ENCODE measurements around the gene SAP25. TPM values are rescaled to one million over a fixed set of nuclear protein-coding genes. Genes with fewer than 3 reads are reported as not detected.

Gene SAP25
- total RNA-seq, result 1 to 10 TPM in 1 of 2 donors, not detected in 1; 1.9 TPM
- polyA plus RNA-seq (ENCODE audit: insufficient read length in 2 of 2), result 1 to 10 TPM; 3.4 to 9.8 TPM
- long read RNA-seq, donor 1, partial matches to known transcripts, result 0 of 3 reads
- long read RNA-seq, donor 1, other reads (novel, unspliced or antisense), result 0 of 3 reads
- long read RNA-seq, donor 2, result 0 reads
- long read RNA-seq, donor 3, result 0 reads
- long read RNA-seq, donor 4, transcript SAP25-202 (2 exons, 668 nt), result major isoform, 5 of 6 reads
- long read RNA-seq, donor 4, partial matches to known transcripts, result 0 of 6 reads
- long read RNA-seq, donor 4, other reads (novel, unspliced or antisense), result 0 of 6 reads

GRCh38 chr7:100573691-100574361 is at the start of gene SAP25:
SAP25 (minus strand) TSS chr7:100573900; CDS start chr7:100573742, 158 bp downstream.
- no peak within 1 kb of the TSS for H3K4me3 ChIP-seq (ENCODE audit: low read depth, low read length)
- H3K9me3 ChIP-seq (ENCODE audit: control insufficient read depth, insufficient read depth, low read length), result no peaks in the 10 kb centered on the region
- peaks cover 24% of the 10 kb centered on the region for H3K4me1 ChIP-seq (ENCODE audit: control insufficient read depth, insufficient read depth, low read length)
- H3K27me3 ChIP-seq (ENCODE audit: control insufficient read depth, insufficient read depth, low read length), result peaks cover 9% of the 10 kb centered on the region
- no peak within 1 kb of the TSS for H3K27ac ChIP-seq (ENCODE audit: low read depth, low read length)
- peaks cover 70% of the 10 kb centered on the region for H3K36me3 ChIP-seq (ENCODE audit: control insufficient read depth, insufficient read depth, low read length)
- no peak for DNase-seq (ENCODE audit: low read depth in 4 of 6, low spot score in 6 of 6)
- 89% methylated on average over 60 of the region's 70 CpGs for WGBS (ENCODE audit: insufficient coverage)

GRCh38 chr7:100621554-100621953 is 47.9 kb upstream of the SAP25 start:
- Histone ChIP-seq H3K9me3 (ENCODE audit: control insufficient read depth, insufficient read depth, low read length) (no peaks in the 10 kb centered on the region), H3K27me3 (ENCODE audit: control insufficient read depth, insufficient read depth, low read length) (no peaks in the 10 kb centered on the region), H3K4me3 (ENCODE audit: low read depth, low read length) (no peak overlapping the region), H3K36me3 (ENCODE audit: control insufficient read depth, insufficient read depth, low read length) (peaks cover 35% of the 10 kb centered on the region), H3K27ac (ENCODE audit: low read depth, low read length) (no peak overlapping the region), H3K4me1 (ENCODE audit: control insufficient read depth, insufficient read depth, low read length) (peaks cover 4% of the 10 kb centered on the region)
- no peak for DNase-seq (ENCODE audit: low read depth in 4 of 6, low spot score in 6 of 6)
- 86% methylated on average over 8 of the region's 8 CpGs for WGBS (ENCODE audit: insufficient coverage)

GRCh38 chr7:100620804-100621203 is 47.1 kb upstream of the SAP25 start:
- H3K4me1 ChIP-seq (ENCODE audit: control insufficient read depth, insufficient read depth, low read length), result no peaks in the 10 kb centered on the region
- no peaks in the 10 kb centered on the region for H3K27me3 ChIP-seq (ENCODE audit: control insufficient read depth, insufficient read depth, low read length)
- WGBS (ENCODE audit: insufficient coverage), result 92% methylated on average over 23 of the region's 23 CpGs
- DNase-seq (ENCODE audit: low read depth in 4 of 6, low spot score in 6 of 6), result no peak
- no peaks in the 10 kb centered on the region for H3K9me3 ChIP-seq (ENCODE audit: control insufficient read depth, insufficient read depth, low read length)
- no peak overlapping the region for H3K4me3 ChIP-seq (ENCODE audit: low read depth, low read length)
- peaks cover 40% of the 10 kb centered on the region for H3K36me3 ChIP-seq (ENCODE audit: control insufficient read depth, insufficient read depth, low read length)
- H3K27ac ChIP-seq (ENCODE audit: low read depth, low read length), result no peak overlapping the region

- Histone ChIP-seq H3K27ac (ENCODE audit: low read depth, low read length) (no peak overlapping the region), H3K27me3 (ENCODE audit: control insufficient read depth, insufficient read depth, low read length) (no peaks in the 10 kb centered on the region), H3K36me3 (ENCODE audit: control insufficient read depth, insufficient read depth, low read length) (peaks cover 45% of the 10 kb centered on the region), H3K4me1 (ENCODE audit: control insufficient read depth, insufficient read depth, low read length) (no peaks in the 10 kb centered on the region), H3K9me3 (ENCODE audit: control insufficient read depth, insufficient read depth, low read length) (no peaks in the 10 kb centered on the region), H3K4me3 (ENCODE audit: low read depth, low read length) (no peak overlapping the region)
- no peak for DNase-seq (ENCODE audit: low read depth in 4 of 6, low spot score in 6 of 6)
- 94% methylated on average over 1 of the region's 6 CpGs for WGBS (ENCODE audit: insufficient coverage)
These were observed 46.5 kb upstream of the SAP25 start for GRCh38 chr7:100620239-100620638.

GRCh38 chr7:100614308-100614861 is 40.7 kb upstream of the SAP25 start:
- 100% methylated on average over 1 of the region's 6 CpGs for WGBS (ENCODE audit: insufficient coverage)
- Histone ChIP-seq H3K4me3 (ENCODE audit: low read depth, low read length) (no peak overlapping the region), H3K27ac (ENCODE audit: low read depth, low read length) (no peak overlapping the region), H3K27me3 (ENCODE audit: control insufficient read depth, insufficient read depth, low read length) (no peaks in the 10 kb centered on the region), H3K36me3 (ENCODE audit: control insufficient read depth, insufficient read depth, low read length) (peaks cover 34% of the 10 kb centered on the region), H3K9me3 (ENCODE audit: control insufficient read depth, insufficient read depth, low read length) (no peaks in the 10 kb centered on the region), H3K4me1 (ENCODE audit: control insufficient read depth, insufficient read depth, low read length) (peaks cover 14% of the 10 kb centered on the region)
- DNase-seq (ENCODE audit: low read depth in 4 of 6, low spot score in 6 of 6), result no peak

GRCh38 chr7:100613412-100614175 is 39.9 kb upstream of the SAP25 start:
- no peaks in the 10 kb centered on the region for H3K27me3 ChIP-seq (ENCODE audit: control insufficient read depth, insufficient read depth, low read length)
- no peak for DNase-seq (ENCODE audit: low read depth in 4 of 6, low spot score in 6 of 6)
- no peaks in the 10 kb centered on the region for H3K9me3 ChIP-seq (ENCODE audit: control insufficient read depth, insufficient read depth, low read length)
- WGBS (ENCODE audit: insufficient coverage), result 82% methylated on average over 10 of the region's 13 CpGs
- H3K27ac ChIP-seq (ENCODE audit: low read depth, low read length), result no peak overlapping the region
- H3K4me3 ChIP-seq (ENCODE audit: low read depth, low read length), result no peak overlapping the region
- peaks cover 32% of the 10 kb centered on the region for H3K36me3 ChIP-seq (ENCODE audit: control insufficient read depth, insufficient read depth, low read length)
- H3K4me1 ChIP-seq (ENCODE audit: control insufficient read depth, insufficient read depth, low read length), result peaks cover 14% of the 10 kb centered on the region

- 3% methylated on average over 16 of the region's 29 CpGs for whole genome bisulfite sequencing (ENCODE audit: insufficient coverage)
- DNase-seq (ENCODE audit: low read depth in 4 of 6, low spot score in 6 of 6), result peak in 2 of 6 donors; percentile 39 to 41
- Histone ChIP-seq H3K36me3 (ENCODE audit: control insufficient read depth, insufficient read depth, low read length) (peaks cover 33% of the 10 kb centered on the region), H3K4me1 (ENCODE audit: control insufficient read depth, insufficient read depth, low read length) (peaks cover 14% of the 10 kb centered on the region), H3K27me3 (ENCODE audit: control insufficient read depth, insufficient read depth, low read length) (no peaks in the 10 kb centered on the region), H3K9me3 (ENCODE audit: control insufficient read depth, insufficient read depth, low read length) (no peaks in the 10 kb centered on the region), H3K4me3 (ENCODE audit: low read depth, low read length) (peak overlapping the region; percentile 62), H3K27ac (ENCODE audit: low read depth, low read length) (peak overlapping the region; percentile 90)
These were observed 39.2 kb upstream of the SAP25 start for GRCh38 chr7:100612730-100613390.

GRCh38 chr7:100611983-100612729 is 38.5 kb upstream of the SAP25 start, which contains the start of gene MOSPD3:
MOSPD3 (plus strand) TSS chr7:100612540; CDS start chr7:100612792, 252 bp downstream.
- Histone ChIP-seq H3K27me3 (ENCODE audit: control insufficient read depth, insufficient read depth, low read length) (no peaks in the 10 kb centered on the region), H3K27ac (ENCODE audit: low read depth, low read length) (peak within 1 kb of the TSS; percentile 90), H3K36me3 (ENCODE audit: control insufficient read depth, insufficient read depth, low read length) (peaks cover 30% of the 10 kb centered on the region), H3K9me3 (ENCODE audit: control insufficient read depth, insufficient read depth, low read length) (no peaks in the 10 kb centered on the region), H3K4me3 (ENCODE audit: low read depth, low read length) (peak within 1 kb of the TSS; percentile 62), H3K4me1 (ENCODE audit: control insufficient read depth, insufficient read depth, low read length) (peaks cover 14% of the 10 kb centered on the region)
- WGBS (ENCODE audit: insufficient coverage), result under 1% methylated on average over 61 of the region's 61 CpGs
- DNase-seq (ENCODE audit: low read depth in 4 of 6, low spot score in 6 of 6), result peak; percentile 98 to 100 (median 100)
